Transverse colon (tissue), 4 donors: ENCODE measurements around the gene VPS26A.

Experiments used
- CTCF ChIP-seq, 5 experiments: fragments of 200-600 bp in 3 of 5; fragments of 450-650 bp in 2 of 5; sonication (generic) in 3 of 5; IDR thresholded peaks; 1 replicate in 2 of 5; 2 replicates in 3 of 5; pipeline ENCODE4 v1.5.1; 2016 to 2017; ENCODE audit warnings: antibody characterized with exemption in 5 of 5, inconsistent platforms in 3 of 5, mild to moderate bottlenecking in 2 of 5, moderate library complexity in 1 of 5
- POLR2A ChIP-seq: fragments of 450-650 bp; IDR thresholded peaks from one replicate; pipeline ENCODE4 v1.6.1; 2016; ENCODE audit warnings: antibody characterized with exemption, mild to moderate bottlenecking, moderate library complexity
- POLR2AphosphoS5 ChIP-seq, 3 donors: sonication (generic); formaldehyde crosslinking; IDR thresholded peaks; one replicate each; pipeline ENCODE4 v1.6.1; 2016; ENCODE audit warnings: antibody characterized with exemption in 3 of 3

GRCh38 chr10:69182005-69182404, 58.0 kb downstream of the VPS26A start:
- TF ChIP-seq CTCF (IDR thresholded peaks at IDR 0.05) (no peak), POLR2A (no peak), POLR2AphosphoS5 (IDR thresholded peaks at IDR 0.05) (no peak)
